ENCODE data around the gene RACGAP1.

GRCh38 chr12:49978125-49978524, 47.2 kb downstream of the RACGAP1 start:
- TF ChIP-seq CTCF (IDR thresholded peaks at IDR 0.05) (no peak), POLR2AphosphoS5 (IDR thresholded peaks at IDR 0.05) (no peak), POLR2A (IDR thresholded peaks at IDR 0.05) (no peak), EP300 (IDR thresholded peaks at IDR 0.05) (no peak)

Data from gastroesophageal sphincter (tissue), 3 donors.